ENCODE data around the gene KEL.
A peak's percentile ranks its signal among the peaks of the same experiment; 100 is the strongest.

DNA sequence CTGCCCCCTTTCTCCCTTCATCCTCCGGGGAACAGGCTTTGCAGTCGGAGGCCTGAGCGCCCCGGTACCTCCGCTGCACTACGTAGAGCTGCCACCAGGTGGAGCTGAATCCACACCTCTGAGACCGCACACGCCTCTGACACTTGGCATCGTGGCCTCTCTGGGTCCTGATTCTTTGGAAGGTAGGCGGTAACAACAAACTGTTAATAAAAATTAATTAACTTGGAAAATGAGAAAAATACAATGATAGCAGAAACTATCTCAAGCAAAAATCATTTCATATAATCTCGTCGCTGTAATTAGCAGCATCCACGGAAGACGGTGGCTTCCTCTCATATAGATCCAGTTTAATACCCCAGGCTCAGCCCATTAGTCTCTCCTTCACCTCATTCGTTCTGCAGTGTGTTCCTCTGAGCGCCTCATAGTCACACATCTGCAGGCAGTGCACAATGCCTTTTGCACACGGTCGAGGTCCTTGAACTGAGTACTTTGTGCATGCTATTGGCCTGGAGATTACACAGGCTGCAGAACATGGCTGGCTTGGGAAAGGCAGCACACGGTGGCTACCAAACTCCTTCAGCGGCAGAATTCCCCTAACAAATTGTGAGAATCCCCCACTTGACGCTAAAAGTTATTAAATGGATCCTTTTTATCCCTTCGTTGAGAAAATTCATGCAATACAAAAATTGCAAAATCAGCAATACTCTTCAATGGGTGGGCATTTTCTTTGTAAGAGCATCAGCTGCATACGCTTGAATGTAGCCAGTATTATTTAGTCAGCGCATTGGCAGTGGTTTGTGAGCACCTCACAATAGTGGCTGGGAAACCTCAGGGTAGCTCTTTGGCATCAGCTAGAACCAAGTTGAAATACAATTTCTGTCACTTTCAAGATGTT, 46.1 kb upstream of the KEL start:
- TF ChIP-seq POLR2A (IDR thresholded peaks at IDR 0.05): no peak
- TF ChIP-seq, protein P1, sequence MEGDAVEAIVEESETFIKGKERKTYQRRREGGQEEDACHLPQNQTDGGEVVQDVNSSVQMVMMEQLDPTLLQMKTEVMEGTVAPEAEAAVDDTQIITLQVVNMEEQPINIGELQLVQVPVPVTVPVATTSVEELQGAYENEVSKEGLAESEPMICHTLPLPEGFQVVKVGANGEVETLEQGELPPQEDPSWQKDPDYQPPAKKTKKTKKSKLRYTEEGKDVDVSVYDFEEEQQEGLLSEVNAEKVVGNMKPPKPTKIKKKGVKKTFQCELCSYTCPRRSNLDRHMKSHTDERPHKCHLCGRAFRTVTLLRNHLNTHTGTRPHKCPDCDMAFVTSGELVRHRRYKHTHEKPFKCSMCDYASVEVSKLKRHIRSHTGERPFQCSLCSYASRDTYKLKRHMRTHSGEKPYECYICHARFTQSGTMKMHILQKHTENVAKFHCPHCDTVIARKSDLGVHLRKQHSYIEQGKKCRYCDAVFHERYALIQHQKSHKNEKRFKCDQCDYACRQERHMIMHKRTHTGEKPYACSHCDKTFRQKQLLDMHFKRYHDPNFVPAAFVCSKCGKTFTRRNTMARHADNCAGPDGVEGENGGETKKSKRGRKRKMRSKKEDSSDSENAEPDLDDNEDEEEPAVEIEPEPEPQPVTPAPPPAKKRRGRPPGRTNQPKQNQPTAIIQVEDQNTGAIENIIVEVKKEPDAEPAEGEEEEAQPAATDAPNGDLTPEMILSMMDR (IDR thresholded peaks at IDR 0.05): peak; percentile 93 to 98 (median 97)
